Daoy (cell line): Measurements from ENCODE around the gene PTPRS. TPM values are rescaled to one million over a fixed set of nuclear protein-coding genes. Genes with fewer than 3 reads are reported as not detected.

Experiments
- DNase-seq: peaks from one replicate; pipeline ENCODE4 v3.0.0-alpha.2; 2015; ENCODE audit warnings: low read depth
- total RNA-seq: library from RNA; depleted of rRNA; stranded (reverse); fragments of >200 nt; shearing (Covaris generic); gene quantifications from 2 replicates; pipeline ENCODE4 v1.2.3, GENCODE V29; 2014

PTPRS gene
- total RNA-seq, 1 experiment from 2014 or later = 38.9 TPM

DNA sequence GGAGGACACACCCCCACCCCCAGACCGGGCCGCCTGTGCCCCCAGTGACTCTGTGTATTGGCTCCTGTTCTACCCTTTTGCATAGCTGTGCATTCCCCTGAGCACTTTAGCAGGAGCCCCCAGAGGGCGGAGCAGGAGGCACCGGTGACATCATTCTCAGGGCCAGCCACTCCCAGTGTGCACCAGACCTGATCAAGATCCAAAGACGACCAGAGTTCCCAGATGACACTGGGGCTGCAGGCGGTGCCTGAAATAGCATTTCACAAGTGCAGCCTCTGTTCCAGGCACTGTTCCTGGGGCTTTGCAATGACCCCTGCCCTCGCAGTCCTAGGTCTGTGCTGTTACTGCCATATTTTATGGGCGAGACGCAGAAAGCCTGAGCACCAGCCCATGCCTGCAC is 14.5 kb upstream of the PTPRS start:
- DNase-seq = peak; percentile 28

DNA sequence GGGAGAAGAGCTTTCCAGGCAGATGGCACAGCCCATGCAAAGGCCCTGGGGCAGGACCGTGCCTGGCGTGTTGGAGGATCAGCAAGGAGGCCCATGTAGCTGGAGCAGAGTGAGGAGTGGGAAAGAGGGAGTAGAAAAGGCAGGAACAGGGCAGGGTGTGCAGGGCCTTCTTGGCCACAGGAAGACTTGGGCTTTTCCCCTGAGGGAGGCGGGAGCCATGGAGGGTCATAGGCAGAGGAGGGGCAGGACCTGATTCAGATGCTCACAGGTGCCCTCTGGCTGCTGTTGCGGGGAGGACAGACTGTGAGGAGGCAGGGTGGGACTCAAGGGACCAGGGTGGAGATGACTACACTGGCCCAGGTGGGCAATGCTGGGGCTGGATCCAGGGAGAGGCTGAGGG is 13.8 kb upstream of the PTPRS start:
- DNase-seq = peak; percentile 54

DNA sequence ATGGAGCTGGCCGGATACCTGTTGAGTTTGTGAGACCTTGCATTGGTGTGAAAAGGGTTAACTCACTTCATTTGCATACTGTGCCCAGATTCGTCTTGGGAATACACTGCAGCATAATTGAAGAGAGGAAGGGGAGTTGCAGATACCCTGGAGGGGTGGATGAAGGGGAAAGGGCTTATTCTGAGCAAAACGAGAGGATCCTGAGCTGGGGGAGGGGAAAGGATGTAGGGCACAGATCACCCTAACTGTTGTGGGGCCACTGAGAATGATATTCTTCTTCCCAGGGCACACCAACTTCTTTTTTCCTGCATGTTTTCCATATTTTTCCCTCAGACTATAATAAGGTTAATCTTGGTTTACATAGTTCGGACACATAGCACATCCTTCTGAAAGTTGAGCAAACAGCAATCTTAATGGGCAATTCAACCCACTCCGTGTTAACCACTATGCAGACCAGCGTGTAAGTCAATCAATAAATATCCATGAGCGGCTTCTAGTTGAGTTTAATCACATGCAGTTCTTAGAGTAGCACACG is 11.7 kb upstream of the PTPRS start:
- DNase-seq = peak; percentile 56

GRCh38 chr19:5351731-5352228 is 11.2 kb upstream of the PTPRS start:
- no peak for DNase-seq

DNA sequence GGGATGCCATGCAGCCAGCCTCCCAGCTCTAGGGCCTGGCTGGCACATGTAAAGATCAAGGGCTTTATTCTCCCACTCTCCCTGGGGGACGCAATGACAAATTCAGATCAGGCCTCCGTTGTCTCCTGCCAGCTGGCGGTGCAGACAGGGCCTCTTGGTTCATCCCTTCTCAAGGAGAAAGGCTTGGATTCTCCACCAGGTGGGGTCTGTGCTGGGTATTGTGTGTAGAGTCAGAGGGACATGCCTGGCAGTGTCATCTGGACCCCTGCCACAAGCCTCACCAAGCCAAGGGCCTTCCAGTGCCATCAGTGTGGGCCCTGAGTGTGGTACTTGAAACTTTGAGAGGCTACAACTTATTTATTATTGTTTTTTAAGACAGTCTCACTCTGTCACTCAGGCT is 8.4 kb upstream of the PTPRS start:
- no peak for DNase-seq

- DNase-seq = peak; percentile 76
These were observed 5.3 kb upstream of the PTPRS start for GRCh38 chr19:5345895-5346386.

- DNase-seq = peak; percentile 29
These were observed 3.2 kb upstream of the PTPRS start for GRCh38 chr19:5343848-5344247.

DNA sequence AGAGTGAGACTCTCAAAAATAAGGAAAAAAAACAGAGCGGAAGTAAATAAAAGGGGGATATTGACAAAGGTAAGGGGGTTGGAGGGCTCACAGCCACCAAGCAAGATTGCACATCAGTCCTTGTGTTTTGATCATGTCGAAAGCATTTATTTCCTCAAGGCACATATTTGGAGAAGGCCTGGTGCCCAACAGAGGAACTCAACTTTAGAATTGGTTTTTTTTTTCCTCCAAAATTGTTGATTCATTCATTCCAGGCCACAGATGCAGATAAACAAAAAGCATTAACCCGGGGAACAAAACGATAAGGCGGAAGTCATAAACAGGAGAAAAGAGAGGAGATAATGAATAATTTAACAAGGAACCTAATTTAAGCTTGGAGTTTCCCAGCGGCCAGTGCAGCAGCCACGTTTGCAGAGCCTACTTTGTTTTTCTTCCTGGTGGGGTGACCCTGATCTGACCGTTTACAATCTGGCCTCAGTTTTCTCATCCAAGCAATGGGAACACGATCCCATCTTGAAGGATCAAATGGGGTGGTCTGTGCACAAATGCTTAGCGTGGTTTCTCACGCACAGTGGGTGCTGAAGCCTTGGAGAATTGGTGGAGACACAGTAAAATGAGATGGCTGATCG is 2.1 kb upstream of the PTPRS start:
- DNase-seq = no peak

GRCh38 chr19:5341981-5342380 is 1.4 kb upstream of the PTPRS start:
- no peak for DNase-seq

GRCh38 chr19:5341448-5341820 is 822 bp upstream of the PTPRS start:
- DNase-seq = no peak

- peak; percentile 49 for DNase-seq
These were observed 519 bp downstream of the PTPRS start for GRCh38 chr19:5339950-5340636.

DNA sequence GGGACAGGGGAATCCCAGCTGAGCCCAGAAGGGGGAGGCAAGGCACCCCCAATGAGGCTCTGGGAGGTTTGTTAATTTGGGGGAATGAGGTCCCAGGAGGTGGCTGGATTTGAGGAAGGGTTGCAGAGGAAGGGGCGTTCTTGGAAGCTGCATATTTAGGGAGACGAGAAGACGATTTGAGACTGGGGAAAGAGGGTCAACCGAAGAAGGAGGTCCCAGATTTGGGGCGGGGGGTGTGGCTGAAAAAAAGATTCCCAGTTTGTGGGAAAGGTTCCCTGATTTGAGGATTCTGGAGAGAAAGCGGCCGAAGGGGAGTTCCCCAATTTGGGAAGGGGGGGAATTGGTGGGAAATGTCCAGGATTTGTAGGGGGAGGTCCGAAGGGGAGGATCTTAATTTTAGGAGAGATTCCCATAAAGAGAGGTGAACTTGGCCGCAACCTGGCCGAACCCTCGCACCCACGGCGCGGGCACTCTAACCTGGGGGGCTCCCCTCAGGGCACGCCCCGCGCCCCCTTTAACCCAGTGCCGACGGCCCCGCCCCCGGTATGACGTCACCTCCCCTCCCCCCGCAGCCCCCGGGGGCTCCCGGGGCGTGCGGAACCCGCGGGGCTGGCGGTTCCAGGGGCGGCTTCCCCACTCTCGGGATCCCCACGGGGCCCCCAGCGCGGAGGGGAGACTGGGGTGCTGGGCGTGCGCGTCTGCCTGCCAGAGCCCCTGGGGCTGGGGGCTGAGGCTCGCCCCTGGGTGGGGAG is 1.2 kb downstream of the PTPRS start:
- no peak for DNase-seq

DNA sequence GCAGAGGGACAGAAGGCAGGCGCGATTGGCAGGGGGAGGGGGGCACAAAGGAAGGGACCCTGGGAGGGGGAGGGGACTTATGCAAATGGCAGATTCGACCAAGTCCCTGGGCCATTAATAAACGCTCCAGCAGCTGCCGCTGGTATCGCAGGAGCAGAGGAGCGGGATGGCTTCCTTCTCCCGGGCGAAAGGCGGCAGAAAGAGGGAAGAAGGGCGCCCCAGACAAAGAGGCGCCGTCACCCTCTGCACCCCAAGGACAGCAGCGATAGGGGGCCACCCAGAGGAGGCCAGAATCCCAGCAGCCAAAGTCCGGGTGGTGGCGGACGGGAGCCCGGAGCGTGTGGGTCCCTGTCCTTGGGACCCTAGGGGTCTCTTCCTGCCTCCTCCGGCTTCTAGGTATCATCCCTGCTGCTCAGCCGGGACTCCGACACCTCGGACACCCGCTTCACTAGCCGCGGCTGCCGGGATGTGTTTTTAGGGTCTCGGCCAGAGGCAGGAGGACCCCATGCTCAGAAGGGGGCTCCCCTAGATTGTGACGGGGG is 1.9 kb downstream of the PTPRS start:
- DNase-seq = no peak

GRCh38 chr19:5337708-5338655 is 2.6 kb downstream of the PTPRS start:
- DNase-seq = no peak

DNA sequence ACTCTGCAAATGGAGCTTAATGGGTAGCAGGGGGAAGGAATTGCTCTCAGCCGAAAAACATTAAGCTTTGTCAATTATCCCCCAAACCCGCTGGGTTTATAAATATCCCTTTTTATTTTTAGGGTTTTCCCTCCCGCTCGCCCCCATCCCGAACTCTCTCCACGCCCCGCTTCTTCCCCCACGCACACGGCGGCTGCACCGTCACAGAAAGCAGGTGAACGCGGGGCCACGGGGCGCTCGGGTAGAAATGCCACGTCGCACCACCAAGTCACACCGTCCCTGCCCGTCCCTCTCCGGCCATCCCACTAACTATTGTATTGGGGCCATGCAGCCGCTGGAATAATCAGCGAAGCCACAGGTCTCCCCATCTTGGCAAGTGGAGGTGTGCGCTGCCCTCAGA is 3.5 kb downstream of the PTPRS start:
- no peak for DNase-seq

DNA sequence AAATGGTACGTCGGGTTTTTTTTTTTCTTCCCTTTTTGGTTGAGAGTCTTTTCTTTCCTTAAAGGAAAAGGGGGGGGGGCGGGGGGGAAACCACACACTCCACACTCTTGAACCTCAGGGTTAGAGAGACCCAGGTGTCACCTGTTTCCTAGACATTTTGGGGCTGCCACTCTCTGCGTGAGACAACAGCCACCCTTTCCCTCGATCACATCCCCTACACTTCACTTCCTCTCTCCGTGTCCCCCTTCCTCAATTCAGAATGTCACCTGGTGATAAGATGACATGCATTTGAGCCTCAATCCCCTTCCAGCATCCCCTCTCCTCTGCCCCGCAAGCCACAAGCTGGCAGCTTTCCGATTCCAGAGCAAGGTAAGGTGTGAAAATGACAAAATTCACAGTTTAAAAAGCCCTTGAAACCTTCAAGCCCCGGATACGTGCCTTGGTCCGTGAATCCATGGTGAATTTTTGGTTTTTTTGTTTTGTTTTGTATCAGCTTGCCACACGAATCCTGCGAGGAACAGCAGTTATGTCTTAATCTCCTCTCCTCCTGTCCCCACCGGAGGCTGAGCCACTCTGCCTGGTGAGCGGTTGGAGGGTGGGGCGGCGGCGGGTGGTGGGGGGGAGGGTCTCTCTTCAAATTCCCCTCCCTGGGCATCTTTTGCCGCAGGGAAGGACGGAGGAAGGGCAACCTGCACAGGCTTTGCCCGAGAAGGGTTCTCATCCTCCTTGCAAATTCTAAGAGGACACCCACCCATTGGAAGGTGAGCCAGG is 4.2 kb downstream of the PTPRS start:
- DNase-seq = no peak

- DNase-seq = no peak
These were observed 5.0 kb downstream of the PTPRS start for GRCh38 chr19:5335593-5335992.

GRCh38 chr19:5334824-5335500 is 5.7 kb downstream of the PTPRS start:
- no peak for DNase-seq

DNA sequence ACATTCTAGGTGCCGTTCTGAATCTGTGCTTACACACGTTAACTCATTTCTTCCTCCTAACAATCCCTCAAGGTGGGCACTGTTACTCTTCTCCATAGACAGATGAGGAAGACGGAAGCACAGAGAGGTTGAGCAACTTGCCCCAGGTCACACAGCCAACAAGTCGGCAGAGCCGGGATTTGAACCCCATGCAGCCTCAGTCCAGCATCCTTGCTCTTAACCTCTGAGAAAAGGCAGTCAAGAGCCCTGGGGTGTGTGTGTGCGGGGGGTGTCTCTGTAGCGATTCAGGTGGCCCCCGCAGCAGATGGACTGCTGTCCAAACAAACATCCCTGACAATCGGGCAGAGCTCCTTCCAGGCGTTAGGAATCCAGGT is 6.3 kb downstream of the PTPRS start:
- DNase-seq = no peak
